Measurements from ENCODE around the gene YBX2. TPM values are rescaled to one million over a fixed set of nuclear protein-coding genes. Genes with fewer than 3 reads are reported as not detected.

YBX2 gene
- total RNA-seq, 1 donor from 2014 or later, result 4.3 TPM

- peak; percentile 98 for DNase-seq (ENCODE audit: low spot score, unreplicated experiment)
- peak; percentile 30 for TF ChIP-seq CTCF (IDR thresholded peaks at IDR 0.05; ENCODE audit: unreplicated experiment)
- Mint-ChIP-seq H3K4me1 (ENCODE audit: low read depth) (peaks cover 25% of the 10 kb centered on the region), H3K9me3 (ENCODE audit: low read depth) (no peaks in the 10 kb centered on the region), H3K36me3 (ENCODE audit: insufficient read depth) (peaks cover 9% of the 10 kb centered on the region), H3K27me3 (no peaks in the 10 kb centered on the region), H3K4me3 (ENCODE audit: low read depth) (peak within 1 kb of the TSS; percentile 97), H3K27ac (peak within 1 kb of the TSS; percentile 100)
These were observed 42.0 kb downstream of the YBX2 start, which contains the start of gene ELP5 for GRCh38 chr17:7252176-7253043. ELP5 (plus strand) TSS chr17:7252215; CDS start chr17:7252551, 336 bp downstream.

- Mint-ChIP-seq H3K36me3 (ENCODE audit: insufficient read depth) (peaks cover 8% of the 10 kb centered on the region), H3K9me3 (ENCODE audit: low read depth) (no peaks in the 10 kb centered on the region), H3K27ac (peak within 1 kb of the TSS; percentile 100), H3K4me1 (ENCODE audit: low read depth) (peaks cover 25% of the 10 kb centered on the region), H3K27me3 (no peaks in the 10 kb centered on the region), H3K4me3 (ENCODE audit: low read depth) (peak within 1 kb of the TSS; percentile 97)
- DNase-seq (ENCODE audit: low spot score, unreplicated experiment), result peak; percentile 65
- no peak for TF ChIP-seq CTCF (IDR thresholded peaks at IDR 0.05; ENCODE audit: unreplicated experiment)
These were observed 42.7 kb downstream of the YBX2 start, which contains the start of gene CTDNEP1 for GRCh38 chr17:7251661-7252175. CTDNEP1 (minus strand) TSS chr17:7251734; CDS start chr17:7251296, 438 bp downstream.

GRCh38 chr17:7250695-7251627 lies 43.5 kb downstream of the YBX2 start:
- H3K27ac Mint-ChIP-seq, result peak overlapping the region; percentile 95
- no peak for TF ChIP-seq CTCF (IDR thresholded peaks at IDR 0.05; ENCODE audit: unreplicated experiment)
- H3K27me3 Mint-ChIP-seq, result no peaks in the 10 kb centered on the region
- H3K4me1 Mint-ChIP-seq (ENCODE audit: low read depth), result peaks cover 25% of the 10 kb centered on the region
- H3K4me3 Mint-ChIP-seq (ENCODE audit: low read depth), result peak overlapping the region; percentile 97
- H3K36me3 Mint-ChIP-seq (ENCODE audit: insufficient read depth), result peaks cover 11% of the 10 kb centered on the region
- DNase-seq (ENCODE audit: low spot score, unreplicated experiment), result no peak
- H3K9me3 Mint-ChIP-seq (ENCODE audit: low read depth), result no peaks in the 10 kb centered on the region

- no peak for TF ChIP-seq CTCF (IDR thresholded peaks at IDR 0.05; ENCODE audit: unreplicated experiment)
- Mint-ChIP-seq H3K36me3 (ENCODE audit: insufficient read depth) (peaks cover 13% of the 10 kb centered on the region), H3K9me3 (ENCODE audit: low read depth) (no peaks in the 10 kb centered on the region), H3K27me3 (no peaks in the 10 kb centered on the region), H3K27ac (no peak overlapping the region), H3K4me1 (ENCODE audit: low read depth) (peaks cover 25% of the 10 kb centered on the region), H3K4me3 (ENCODE audit: low read depth) (peak overlapping the region; percentile 96)
- DNase-seq (ENCODE audit: low spot score, unreplicated experiment), result no peak
These were observed 44.6 kb downstream of the YBX2 start for GRCh38 chr17:7249830-7250229.

- Mint-ChIP-seq H3K4me1 (ENCODE audit: low read depth) (peaks cover 25% of the 10 kb centered on the region), H3K36me3 (ENCODE audit: insufficient read depth) (peaks cover 12% of the 10 kb centered on the region), H3K27ac (peak overlapping the region; percentile 86), H3K27me3 (no peaks in the 10 kb centered on the region), H3K4me3 (ENCODE audit: low read depth) (peak overlapping the region; percentile 61), H3K9me3 (ENCODE audit: low read depth) (no peaks in the 10 kb centered on the region)
- TF ChIP-seq CTCF (IDR thresholded peaks at IDR 0.05; ENCODE audit: unreplicated experiment), result no peak
- DNase-seq (ENCODE audit: low spot score, unreplicated experiment), result no peak
These were observed 45.2 kb downstream of the YBX2 start for GRCh38 chr17:7249214-7249613.
